Vagina (tissue), 2 donors: ENCODE measurements around the gene CEMIP.

Source experiments
- CTCF ChIP-seq, 3 experiments: fragments of 450-650 bp in 2 of 3; fragments of 200-600 bp in 1 of 3; sonication (generic) in 1 of 3; IDR thresholded peaks; one replicate each; pipeline ENCODE4 v1.5.1; 2017 to 2019; ENCODE audit warnings: antibody characterized with exemption in 3 of 3, mild to moderate bottlenecking in 2 of 3, moderate library complexity in 2 of 3
- POLR2A ChIP-seq, 2 donors: fragments of 450-650 bp; IDR thresholded peaks; one replicate each; pipeline ENCODE4 v1.6.1; 2017; ENCODE audit warnings: antibody characterized with exemption in 2 of 2, mild to moderate bottlenecking in 2 of 2, moderate library complexity in 2 of 2
- POLR2AphosphoS5 ChIP-seq, 2 donors: sonication (generic); formaldehyde crosslinking; IDR thresholded peaks; one replicate each; pipeline ENCODE4 v1.9.0; 2017; ENCODE audit warnings: antibody characterized with exemption in 2 of 2, mild to moderate bottlenecking in 2 of 2, low read depth in 1 of 2; ENCODE audit not compliant: insufficient read depth in 1 of 2

- TF ChIP-seq CTCF (IDR thresholded peaks at IDR 0.05) (no peak), POLR2AphosphoS5 (IDR thresholded peaks at IDR 0.05; ENCODE audit: insufficient read depth in 1 of 2, low read depth in 1 of 2) (no peak), POLR2A (IDR thresholded peaks at IDR 0.05) (no peak)
Measured at GRCh38 chr15:80779658-80780415, 667 bp downstream of the CEMIP start.
